SK-N-SH (cell line): ENCODE measurements around the gene MRM1. TPM values are rescaled to one million over a fixed set of nuclear protein-coding genes. Genes with fewer than 3 reads are reported as not detected.

Experiments
- CTCF ChIA-PET: fragments of 300-600, 350-600 bp; formaldehyde crosslinking; extraction: SDS; loops from one replicate; lab custom pipeline; 2021; lab: Yijun Ruan, JAX
- POLR2A ChIA-PET: fragments of 350-600 bp; sonication (Branson Sonifier 250); formaldehyde crosslinking; extraction: SDS; loops from one replicate; lab custom pipeline; 2020; ENCODE audit warnings: antibody characterized with exemption, inconsistent platforms; lab: Yijun Ruan, JAX
- DNase-seq: peaks from one replicate; pipeline ENCODE4 v3.0.0; 2012
- H2AFZ ChIP-seq: fragments of 200-600 bp; sonication (generic); 2 replicates; pipeline ENCODE4 v1.8.1; 2016; ENCODE audit warnings: antibody characterized with exemption, mild to moderate bottlenecking, low read depth
- H3F3A ChIP-seq: fragments of 200-600 bp; sonication (generic); replicated peaks from 2 replicates; pipeline ENCODE3; 2016; ENCODE audit warnings: antibody characterized with exemption, mild to moderate bottlenecking; ENCODE audit not compliant: insufficient read depth
- H3K27ac ChIP-seq, 2 experiments: fragments of 200-500 bp in 1 of 2; fragments of 200-600 bp in 1 of 2; sonication (Bioruptor generic) in 1 of 2; sonication (generic), shearing (Covaris generic) in 1 of 2; 2 replicates each; pipeline versions ENCODE4 v1.5.1 to v1.6.1; 2014 to 2016; ENCODE audit warnings: low read depth in 2 of 2, inconsistent platforms in 1 of 2, low read length in 1 of 2, mild to moderate bottlenecking in 1 of 2, mixed read lengths in 1 of 2
- H3K27me3 ChIP-seq: fragments of 200-600 bp; sonication (generic), shearing (Covaris generic); 2 replicates; pipeline ENCODE4 v1.6.1; 2016; ENCODE audit warnings: mixed run types; ENCODE audit not compliant: insufficient read depth
- H3K36me3 ChIP-seq, 2 experiments: fragments of 200-500 bp in 1 of 2; fragments of 200-600 bp in 1 of 2; sonication (Bioruptor generic) in 1 of 2; sonication (generic) in 1 of 2; replicated peaks in 1 of 2; 2 replicates each; pipeline versions ENCODE3 to v1.5.1; 2014 to 2016; ENCODE audit warnings: low read length in 1 of 2, mild to moderate bottlenecking in 1 of 2; ENCODE audit not compliant: insufficient read depth in 2 of 2, control insufficient read depth in 1 of 2
- H3K4me1 ChIP-seq, 2 experiments: fragments of 200-500 bp in 1 of 2; fragments of 200-600 bp in 1 of 2; sonication (Bioruptor generic) in 1 of 2; sonication (generic), shearing (Covaris generic) in 1 of 2; 2 replicates each; pipeline versions ENCODE4 v1.5.1 to v1.6.1; 2014 to 2016; ENCODE audit warnings: low read depth in 1 of 2, low read length in 1 of 2, mixed run types in 1 of 2; ENCODE audit not compliant: insufficient read depth in 2 of 2, control insufficient read depth in 1 of 2
- H3K4me2 ChIP-seq: fragments of 200-600 bp; sonication (generic), shearing (Covaris generic); 2 replicates; pipeline ENCODE4 v1.6.1; 2017; ENCODE audit warnings: mixed run types
- H3K4me3 ChIP-seq, 2 experiments: fragments of 200-500 bp in 1 of 2; fragments of 200-600 bp in 1 of 2; sonication (Bioruptor generic) in 1 of 2; sonication (generic), shearing (Covaris generic) in 1 of 2; 2 replicates each; pipeline versions ENCODE4 v1.5.1 to v1.8.1; 2014 to 2016; ENCODE audit warnings: low read depth in 2 of 2, inconsistent platforms in 1 of 2, low read length in 1 of 2, mild to moderate bottlenecking in 1 of 2, mixed read lengths in 1 of 2, moderate library complexity in 1 of 2
- H3K79me2 ChIP-seq: fragments of 200-600 bp; sonication (generic); 2 replicates; pipeline ENCODE4 v1.8.1; 2017; ENCODE audit warnings: mild to moderate bottlenecking; ENCODE audit not compliant: insufficient read depth
- H3K9ac ChIP-seq: fragments of 200-600 bp; sonication (generic); 2 replicates; pipeline ENCODE4 v1.6.1; 2017; ENCODE audit warnings: mixed run types
- H3K9me2 ChIP-seq: fragments of 200-600 bp; sonication (generic); 2 replicates; pipeline ENCODE4 v1.6.1; 2017; ENCODE audit warnings: mixed run types
- H3K9me3 ChIP-seq: fragments of 200-600 bp; sonication (generic); 2 replicates; pipeline ENCODE4 v1.6.1; 2017; ENCODE audit warnings: mixed run types, mild to moderate bottlenecking, moderate library complexity
- H4K20me1 ChIP-seq: fragments of 200-600 bp; sonication (generic); 2 replicates; pipeline ENCODE4 v1.6.1; 2017; ENCODE audit warnings: mild to moderate bottlenecking, mixed run types; ENCODE audit not compliant: insufficient read depth
- CHD2 ChIP-seq: fragments of 150-350 bp; IDR thresholded peaks from 2 replicates; pipeline ENCODE4 v1.6.1; 2018; ENCODE audit warnings: low read length; ENCODE audit not compliant: partially characterized antibody
- EP300 ChIP-seq, 2 experiments: IDR thresholded peaks; 2 replicates each; pipeline versions ENCODE4 v1.4.0 to v1.6.1; 2012; ENCODE audit warnings: borderline replicate concordance in 1 of 2, low read depth in 1 of 2, low read length in 1 of 2
- FOSL2 ChIP-seq: IDR thresholded peaks from 2 replicates; pipeline ENCODE4 v1.4.0; 2012; ENCODE audit warnings: low read depth, mild to moderate bottlenecking, moderate library complexity, borderline replicate concordance
- FOXJ3 ChIP-seq: sonication (generic); formaldehyde crosslinking; IDR thresholded peaks from 2 replicates; pipeline ENCODE4 v1.5.1; 2020; ENCODE audit warnings: mild to moderate bottlenecking, missing genetic modification reagents
- FOXM1 ChIP-seq: IDR thresholded peaks from 2 replicates; pipeline ENCODE4 v1.4.0; 2012; ENCODE audit warnings: low read depth, mild to moderate bottlenecking
- GABPA ChIP-seq: IDR thresholded peaks from 2 replicates; pipeline ENCODE4 v1.4.0; 2012; ENCODE audit warnings: low read depth, mild to moderate bottlenecking
- GATA2 ChIP-seq: sonication (generic); formaldehyde crosslinking; IDR thresholded peaks from 2 replicates; pipeline ENCODE4 v1.5.0; 2020; ENCODE audit warnings: mild to moderate bottlenecking, missing genetic modification reagents
- JUND ChIP-seq: IDR thresholded peaks from 2 replicates; pipeline ENCODE4 v1.4.0; 2012
- MEF2A ChIP-seq: IDR thresholded peaks from 2 replicates; pipeline ENCODE4 v1.4.0; 2012; ENCODE audit warnings: low read depth, borderline replicate concordance
- MXI1 ChIP-seq: IDR thresholded peaks from 2 replicates; pipeline ENCODE4 v1.6.1; 2012; ENCODE audit warnings: mild to moderate bottlenecking, low read depth, low read length, improper control_type of control experiment
- NFIC ChIP-seq: IDR thresholded peaks from 2 replicates; pipeline ENCODE4 v1.4.0; 2012; ENCODE audit warnings: borderline replicate concordance
- NRF1 ChIP-seq: IDR thresholded peaks from 2 replicates; pipeline ENCODE4 v1.6.1; 2012; ENCODE audit warnings: low read depth, mild to moderate bottlenecking, low read length
- POLR2AphosphoS5 ChIP-seq: IDR thresholded peaks from 2 replicates; pipeline ENCODE4 v1.6.1; 2012; ENCODE audit warnings: low read depth, low read length
- RCOR1 ChIP-seq: fragments of 150-350 bp; IDR thresholded peaks from 2 replicates; pipeline ENCODE4 v1.6.1; 2017; ENCODE audit warnings: antibody characterized with exemption, low read length
- RXRA ChIP-seq: IDR thresholded peaks from 2 replicates; pipeline ENCODE4 v1.4.0; 2012; ENCODE audit warnings: low read depth, mild to moderate bottlenecking, borderline replicate concordance
- SIN3A ChIP-seq: IDR thresholded peaks from 2 replicates; pipeline ENCODE4 v1.6.1; 2012; ENCODE audit warnings: low read depth, mild to moderate bottlenecking, low read length, moderate library complexity, borderline replicate concordance
- TAF1 ChIP-seq: IDR thresholded peaks from 2 replicates; pipeline ENCODE4 v1.6.1; 2012; ENCODE audit warnings: low read depth, mild to moderate bottlenecking, low read length, moderate library complexity, borderline replicate concordance
- YY1 ChIP-seq: IDR thresholded peaks from 2 replicates; pipeline ENCODE4 v1.4.0; 2012; ENCODE audit warnings: low read depth, mild to moderate bottlenecking
- WGBS: methylation state at CpG from one replicate; pipeline ENCODE4 v1.1.6; 2017; ENCODE audit warnings: low lambda C conversion rate; 5-methylcytosine and 5-hydroxymethylcytosine counted together
- polyA plus RNA-seq, 3 experiments: library from polyadenylated mRNA; depleted of rRNA; stranded (reverse); fragments of >200 nt; gene quantifications; 2 replicates each; pipeline ENCODE4 v1.2.3, GENCODE V29; 2012
- TF ChIP-seq, protein P1 (sequence below): fragments of 200-600 bp; sonication (generic); IDR thresholded peaks from 2 replicates; pipeline ENCODE4 v1.6.1; 2017; ENCODE audit warnings: antibody characterized with exemption, mild to moderate bottlenecking, moderate library complexity
- TF ChIP-seq, protein P2 (sequence below): fragments of 150-350 bp; IDR thresholded peaks from 2 replicates; pipeline ENCODE4 v1.6.1; 2016; ENCODE audit warnings: mild to moderate bottlenecking, low read depth, low read length
- TF ChIP-seq, protein P3 (sequence below): IDR thresholded peaks from 2 replicates; pipeline ENCODE4 v1.6.1; 2012; ENCODE audit warnings: mild to moderate bottlenecking, low read depth, low read length, moderate library complexity

MRM1 gene
- polyA plus RNA-seq, 1 of the 3 experiments (the other 2 are of a cell fraction) = 9.8 TPM

DNA sequence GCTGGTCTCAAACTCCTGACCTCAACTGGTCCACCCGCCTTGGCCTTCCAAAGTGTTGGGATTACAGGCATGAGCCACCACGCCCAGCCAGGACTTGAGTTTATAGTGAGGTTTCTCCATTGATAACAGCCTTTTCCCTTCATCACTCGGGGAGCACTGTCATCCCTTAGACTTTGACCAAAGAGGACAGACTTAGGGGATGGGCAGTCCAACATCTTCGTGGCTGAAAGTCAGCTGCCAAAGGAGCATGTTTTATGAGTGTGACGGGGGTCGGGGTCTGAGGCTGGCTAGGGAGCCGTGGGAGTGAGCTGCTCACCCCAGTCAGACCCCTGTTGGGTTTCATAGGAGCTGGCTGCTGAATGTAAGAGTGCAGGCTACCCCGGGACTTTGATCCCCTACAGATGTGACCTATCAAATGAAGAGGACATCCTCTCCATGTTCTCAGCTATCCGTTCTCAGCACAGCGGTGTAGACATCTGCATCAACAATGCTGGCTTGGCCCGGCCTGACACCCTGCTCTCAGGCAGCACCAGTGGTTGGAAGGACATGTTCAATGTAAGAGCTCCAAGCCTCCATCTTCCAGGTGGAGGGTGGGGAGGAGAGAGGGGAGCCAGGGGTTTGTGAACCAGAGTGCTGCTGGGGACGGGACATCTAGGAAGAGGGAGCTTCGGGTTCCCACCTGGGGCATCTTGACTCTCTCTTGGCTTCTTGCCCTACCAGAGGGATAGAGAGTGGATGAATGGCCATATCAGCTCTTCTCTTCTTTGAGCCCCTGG lies 6.6 kb upstream of the MRM1 start (continued):
- TF ChIP-seq, protein P1, sequence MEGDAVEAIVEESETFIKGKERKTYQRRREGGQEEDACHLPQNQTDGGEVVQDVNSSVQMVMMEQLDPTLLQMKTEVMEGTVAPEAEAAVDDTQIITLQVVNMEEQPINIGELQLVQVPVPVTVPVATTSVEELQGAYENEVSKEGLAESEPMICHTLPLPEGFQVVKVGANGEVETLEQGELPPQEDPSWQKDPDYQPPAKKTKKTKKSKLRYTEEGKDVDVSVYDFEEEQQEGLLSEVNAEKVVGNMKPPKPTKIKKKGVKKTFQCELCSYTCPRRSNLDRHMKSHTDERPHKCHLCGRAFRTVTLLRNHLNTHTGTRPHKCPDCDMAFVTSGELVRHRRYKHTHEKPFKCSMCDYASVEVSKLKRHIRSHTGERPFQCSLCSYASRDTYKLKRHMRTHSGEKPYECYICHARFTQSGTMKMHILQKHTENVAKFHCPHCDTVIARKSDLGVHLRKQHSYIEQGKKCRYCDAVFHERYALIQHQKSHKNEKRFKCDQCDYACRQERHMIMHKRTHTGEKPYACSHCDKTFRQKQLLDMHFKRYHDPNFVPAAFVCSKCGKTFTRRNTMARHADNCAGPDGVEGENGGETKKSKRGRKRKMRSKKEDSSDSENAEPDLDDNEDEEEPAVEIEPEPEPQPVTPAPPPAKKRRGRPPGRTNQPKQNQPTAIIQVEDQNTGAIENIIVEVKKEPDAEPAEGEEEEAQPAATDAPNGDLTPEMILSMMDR = no peak
- TF ChIP-seq, all 33 proteins: peak for 0

DNA sequence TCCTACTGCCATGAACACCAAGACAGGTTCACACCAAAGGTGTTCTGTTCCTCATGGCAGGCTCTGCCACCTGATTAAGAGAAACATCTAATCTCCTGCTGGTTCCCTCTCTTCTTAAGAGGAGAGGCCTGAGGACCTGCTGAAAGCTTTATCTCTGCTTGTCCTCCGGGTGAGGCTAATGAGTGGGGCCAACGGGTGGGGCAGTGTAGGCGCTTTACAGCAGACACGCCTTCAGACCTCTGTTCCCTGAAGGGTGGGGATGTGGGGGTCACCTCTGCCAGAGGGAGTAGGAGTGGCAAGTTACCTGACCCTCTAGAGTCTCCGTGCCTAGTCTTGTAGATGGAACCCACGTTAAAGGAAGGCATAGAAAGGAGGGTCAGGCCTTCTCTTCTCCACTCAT lies 4.2 kb upstream of the MRM1 start:
- Histone ChIP-seq H3K9me3 (no peaks in the 10 kb centered on the region), H3K9ac (no peak overlapping the region), H3K36me3 (peaks cover 0 to 11% of the 10 kb centered on the region in 2 experiments), H3F3A (peaks cover 6% of the 10 kb centered on the region), H3K4me3 (no peak overlapping the region), H3K4me2 (no peak overlapping the region), H4K20me1 (no peaks in the 10 kb centered on the region), H3K79me2 (peaks cover 19% of the 10 kb centered on the region; the same call in 1 of the 2 replicates), H3K9me2 (no peaks in the 10 kb centered on the region), H3K27ac (no peak overlapping the region), H3K4me1 (peaks cover 0 to 21% of the 10 kb centered on the region in 2 experiments; a peak in 1 of 4 replicates)
- CTCF ChIA-PET = interaction anchor here (1.4 kb wide), 1 partner anchor 28 kb away, joined by 3 read pairs; no protein-coding TSS in a partner anchor
- POLR2A ChIA-PET = no interaction called here
- no peak for DNase-seq
- TF ChIP-seq GABPA (no peak), FOXM1 (no peak), MXI1 (no peak), EP300 (IDR thresholded peaks at IDR 0.05; ENCODE audit: borderline replicate concordance in 1 of 2, low read depth in 1 of 2, low read length in 1 of 2) (no peak), JUND (no peak), GATA2 (CRISPR knock-in tag) (no peak), POLR2AphosphoS5 (no peak), SIN3A (no peak), RCOR1 (no peak), MEF2A (no peak), NRF1 (no peak), TAF1 (no peak), FOSL2 (no peak), RXRA (no peak), CHD2 (no peak), YY1 (no peak), FOXJ3 (CRISPR knock-in tag) (no peak), NFIC (no peak)
- TF ChIP-seq, protein P2, sequence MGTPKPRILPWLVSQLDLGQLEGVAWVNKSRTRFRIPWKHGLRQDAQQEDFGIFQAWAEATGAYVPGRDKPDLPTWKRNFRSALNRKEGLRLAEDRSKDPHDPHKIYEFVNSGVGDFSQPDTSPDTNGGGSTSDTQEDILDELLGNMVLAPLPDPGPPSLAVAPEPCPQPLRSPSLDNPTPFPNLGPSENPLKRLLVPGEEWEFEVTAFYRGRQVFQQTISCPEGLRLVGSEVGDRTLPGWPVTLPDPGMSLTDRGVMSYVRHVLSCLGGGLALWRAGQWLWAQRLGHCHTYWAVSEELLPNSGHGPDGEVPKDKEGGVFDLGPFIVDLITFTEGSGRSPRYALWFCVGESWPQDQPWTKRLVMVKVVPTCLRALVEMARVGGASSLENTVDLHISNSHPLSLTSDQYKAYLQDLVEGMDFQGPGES = no peak
- TF ChIP-seq, protein P3, sequence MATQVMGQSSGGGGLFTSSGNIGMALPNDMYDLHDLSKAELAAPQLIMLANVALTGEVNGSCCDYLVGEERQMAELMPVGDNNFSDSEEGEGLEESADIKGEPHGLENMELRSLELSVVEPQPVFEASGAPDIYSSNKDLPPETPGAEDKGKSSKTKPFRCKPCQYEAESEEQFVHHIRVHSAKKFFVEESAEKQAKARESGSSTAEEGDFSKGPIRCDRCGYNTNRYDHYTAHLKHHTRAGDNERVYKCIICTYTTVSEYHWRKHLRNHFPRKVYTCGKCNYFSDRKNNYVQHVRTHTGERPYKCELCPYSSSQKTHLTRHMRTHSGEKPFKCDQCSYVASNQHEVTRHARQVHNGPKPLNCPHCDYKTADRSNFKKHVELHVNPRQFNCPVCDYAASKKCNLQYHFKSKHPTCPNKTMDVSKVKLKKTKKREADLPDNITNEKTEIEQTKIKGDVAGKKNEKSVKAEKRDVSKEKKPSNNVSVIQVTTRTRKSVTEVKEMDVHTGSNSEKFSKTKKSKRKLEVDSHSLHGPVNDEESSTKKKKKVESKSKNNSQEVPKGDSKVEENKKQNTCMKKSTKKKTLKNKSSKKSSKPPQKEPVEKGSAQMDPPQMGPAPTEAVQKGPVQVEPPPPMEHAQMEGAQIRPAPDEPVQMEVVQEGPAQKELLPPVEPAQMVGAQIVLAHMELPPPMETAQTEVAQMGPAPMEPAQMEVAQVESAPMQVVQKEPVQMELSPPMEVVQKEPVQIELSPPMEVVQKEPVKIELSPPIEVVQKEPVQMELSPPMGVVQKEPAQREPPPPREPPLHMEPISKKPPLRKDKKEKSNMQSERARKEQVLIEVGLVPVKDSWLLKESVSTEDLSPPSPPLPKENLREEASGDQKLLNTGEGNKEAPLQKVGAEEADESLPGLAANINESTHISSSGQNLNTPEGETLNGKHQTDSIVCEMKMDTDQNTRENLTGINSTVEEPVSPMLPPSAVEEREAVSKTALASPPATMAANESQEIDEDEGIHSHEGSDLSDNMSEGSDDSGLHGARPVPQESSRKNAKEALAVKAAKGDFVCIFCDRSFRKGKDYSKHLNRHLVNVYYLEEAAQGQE = no peak
- TF ChIP-seq, all 33 proteins: peak for 0
- Histone ChIP-seq H3K27me3 (no peaks in the 10 kb centered on the region), H2AFZ (no peak overlapping the region)
- WGBS = 92% methylated on average over 6 of the region's 6 CpGs
